Hematopoietic multipotent progenitor cell treated with erythropoietin and hydrocortisone succinate and interleukin-3 and kit ligand, for 8 days (in vitro differentiated cells): Measurements from ENCODE around the gene RGSL1.
A peak's percentile ranks its signal among the peaks of the same experiment; 100 is the strongest.

ENCODE experiments used
- DNase-seq: peaks from one replicate; pipeline ENCODE4 v3.0.0-alpha.2; 2015

The RGSL1 gene

DNA sequence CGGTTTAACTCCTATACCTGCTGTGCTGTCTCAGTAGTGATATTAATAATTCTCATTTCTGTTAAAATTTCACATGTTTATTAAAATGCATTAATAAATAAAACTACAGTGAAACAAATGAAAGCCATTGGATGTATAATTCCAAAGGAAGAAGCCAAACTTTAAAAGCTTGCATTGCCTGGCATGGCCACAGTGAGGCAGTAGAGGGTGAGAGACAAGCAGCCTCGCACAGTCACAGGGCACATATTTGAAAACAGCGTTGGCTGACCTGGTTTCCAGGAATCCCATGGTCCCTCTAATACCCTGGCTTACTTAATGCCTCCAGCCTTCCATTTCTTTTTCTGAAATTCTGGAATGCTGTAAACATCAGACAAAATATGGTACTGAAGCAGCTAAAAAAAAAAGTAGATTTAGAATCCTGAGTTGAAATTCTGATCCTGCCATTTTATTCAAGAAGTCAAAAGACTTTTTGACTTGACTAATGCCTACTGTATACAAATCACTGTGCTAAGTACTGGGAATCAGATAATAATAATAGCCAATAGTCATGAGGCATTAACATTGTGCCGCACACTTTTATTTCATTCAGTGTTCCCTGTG is 145.8 kb downstream of the RGSL1 start:
- DNase-seq = peak; percentile 81

DNA sequence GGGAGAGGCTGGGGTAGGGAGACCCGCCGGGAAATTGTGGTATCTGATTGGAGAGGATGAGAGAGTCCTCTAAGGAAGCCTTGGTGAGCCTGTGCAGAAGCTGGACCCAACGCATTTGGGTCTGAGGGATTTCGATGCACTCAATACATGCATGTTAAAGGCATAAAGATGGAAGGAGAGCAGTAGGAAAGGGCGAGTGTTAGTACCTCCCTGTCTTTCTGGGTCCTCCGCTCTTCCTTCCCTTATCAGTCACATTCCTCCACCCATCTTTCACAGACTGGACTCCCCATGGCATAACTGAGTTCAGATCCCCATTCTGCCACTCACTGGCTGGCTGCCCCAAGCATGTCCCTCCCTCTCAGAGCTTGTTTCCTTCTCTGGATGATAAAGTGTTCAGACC is 147.0 kb downstream of the RGSL1 start:
- DNase-seq = peak; percentile 41

DNA sequence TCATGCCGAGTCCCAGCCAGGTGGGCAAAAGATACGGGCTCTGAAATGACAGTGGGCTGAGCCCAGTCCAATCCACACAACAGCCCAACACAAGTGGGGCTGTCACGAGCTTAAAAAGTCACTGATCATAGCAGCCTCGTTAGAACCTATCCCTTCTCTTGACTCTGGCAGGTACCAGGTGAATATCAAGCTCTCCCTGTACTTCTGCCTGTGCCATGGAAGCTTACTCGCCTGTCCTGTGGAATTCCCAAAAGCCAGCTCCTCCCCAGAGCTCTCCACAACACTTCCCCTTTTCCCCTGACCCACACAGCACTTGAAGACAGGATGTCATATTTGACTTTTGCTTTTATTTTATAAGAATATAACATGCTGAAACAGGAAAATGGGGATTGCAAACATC is 148.3 kb downstream of the RGSL1 start:
- DNase-seq = no peak

DNA sequence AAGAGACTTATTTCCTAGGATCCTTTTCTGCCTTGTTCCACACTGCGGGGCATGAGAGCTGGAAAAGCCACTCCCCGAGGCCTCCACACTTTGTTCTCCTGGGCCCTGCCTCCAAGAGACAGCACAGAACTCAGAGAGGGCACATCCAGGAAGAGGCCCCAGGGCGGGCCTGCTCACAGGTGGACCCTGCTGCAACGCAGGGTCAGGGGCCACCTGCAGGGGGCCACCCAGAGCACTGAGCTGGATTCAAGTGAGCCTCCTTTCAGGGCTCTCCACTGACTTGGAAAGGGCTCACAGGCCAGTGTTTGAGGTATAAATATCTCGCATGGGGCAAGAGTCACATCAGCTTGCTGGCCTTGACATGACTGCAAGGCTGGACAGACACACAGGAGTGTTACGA is 149.4 kb downstream of the RGSL1 start:
- peak; percentile 40 for DNase-seq

DNA sequence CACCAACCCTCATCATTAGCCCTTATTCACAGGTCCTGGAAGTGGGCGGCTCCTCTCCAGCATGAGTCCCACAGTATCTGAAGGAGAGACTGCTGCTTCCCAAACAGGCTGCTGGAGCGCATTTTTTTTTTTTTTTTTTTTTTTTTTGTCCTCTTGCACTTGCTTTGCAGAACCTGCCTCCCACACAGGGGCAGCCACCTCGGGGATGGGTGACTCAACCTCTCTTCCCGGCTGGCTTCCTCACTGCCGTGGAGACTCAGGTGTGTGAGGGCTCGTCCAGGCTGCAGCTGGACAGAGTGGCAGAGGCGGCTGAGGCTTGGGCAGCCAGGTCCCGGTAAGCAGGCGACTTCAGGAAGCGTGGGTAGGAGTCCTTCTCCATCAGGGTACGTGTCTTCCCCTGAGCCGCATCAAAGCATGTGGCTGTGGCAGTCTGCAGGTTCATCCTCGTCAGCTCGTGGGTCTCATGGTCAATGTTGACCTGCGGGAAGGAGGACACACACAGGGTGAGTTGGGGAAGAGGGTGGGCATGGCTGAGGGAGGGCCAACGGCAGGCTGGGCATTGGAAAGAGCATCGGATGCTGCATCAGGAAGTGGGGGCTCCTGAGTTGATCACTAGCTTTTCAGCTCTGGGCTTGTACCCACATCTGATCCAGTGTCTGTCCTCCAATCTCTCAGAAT is 150.2 kb downstream of the RGSL1 start:
- DNase-seq = no peak

DNA sequence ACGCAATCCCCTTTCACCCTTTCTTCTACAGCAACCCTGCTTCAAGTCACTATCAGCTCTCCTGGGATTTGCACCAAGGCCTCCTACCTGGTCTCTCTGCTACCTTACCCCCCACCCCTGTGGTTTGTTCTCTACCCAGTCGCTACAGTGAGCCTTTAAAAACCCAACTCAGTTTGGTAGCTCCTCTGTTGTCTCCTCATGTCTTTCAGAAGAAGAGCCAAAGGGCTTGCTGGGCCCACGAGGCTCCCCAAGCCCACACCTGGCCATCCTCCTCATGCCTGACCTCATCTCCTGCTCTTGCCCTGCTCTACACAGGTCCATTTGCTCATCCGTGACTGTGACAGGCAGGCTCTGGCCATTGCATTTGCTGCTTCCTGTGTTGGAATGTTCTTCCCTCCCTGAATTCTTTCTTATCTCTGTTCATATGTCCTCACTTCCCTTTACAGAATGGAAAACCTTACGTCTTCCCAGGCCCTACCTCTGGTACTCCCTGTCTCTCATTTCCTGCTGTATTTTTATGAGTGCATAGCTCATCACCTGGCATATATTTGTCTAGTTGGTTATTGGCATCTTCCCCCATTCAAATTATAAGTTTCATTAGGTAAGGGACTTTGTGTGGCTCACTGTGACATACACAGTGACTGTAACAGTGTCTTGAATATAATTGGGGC is 150.9 kb downstream of the RGSL1 start:
- no peak for DNase-seq

DNA sequence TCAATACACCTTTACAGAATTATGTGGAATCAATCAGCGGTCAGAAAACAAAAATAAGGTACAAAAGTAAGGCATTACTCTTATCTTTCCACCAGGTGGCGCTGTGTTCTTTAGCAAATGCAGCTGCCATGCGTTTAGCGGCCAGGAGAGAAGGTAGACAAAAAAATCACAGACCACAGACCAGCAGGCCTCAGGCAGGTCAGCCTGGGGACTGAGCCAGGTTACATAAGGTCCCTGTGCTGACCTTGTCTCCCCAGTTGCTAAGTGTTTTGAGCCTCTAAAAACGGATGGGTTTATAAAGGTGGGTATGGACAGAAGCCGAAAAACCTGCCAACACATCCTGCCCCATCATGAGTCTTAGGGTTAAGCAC is 151.5 kb downstream of the RGSL1 start:
- peak; percentile 88 for DNase-seq

DNA sequence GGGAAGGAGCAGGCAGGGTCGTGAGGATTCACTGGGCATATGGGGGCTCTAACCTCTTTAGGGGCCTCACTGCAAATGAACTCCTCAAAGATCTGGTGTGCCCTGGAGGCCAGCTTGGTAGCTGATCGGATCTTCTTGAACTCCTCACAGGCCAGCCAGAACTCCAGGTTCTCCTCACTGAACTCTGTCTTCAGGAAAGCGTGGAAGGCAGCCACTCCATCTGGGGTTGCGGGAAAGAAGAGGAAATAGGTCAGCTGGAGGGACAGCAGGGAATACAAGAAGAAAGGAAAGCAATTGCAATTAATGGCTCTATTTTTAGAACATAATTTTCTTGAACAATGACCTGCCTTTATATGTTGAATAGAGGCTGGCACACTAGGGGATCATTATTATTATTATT is 152.0 kb downstream of the RGSL1 start:
- no peak for DNase-seq

DNA sequence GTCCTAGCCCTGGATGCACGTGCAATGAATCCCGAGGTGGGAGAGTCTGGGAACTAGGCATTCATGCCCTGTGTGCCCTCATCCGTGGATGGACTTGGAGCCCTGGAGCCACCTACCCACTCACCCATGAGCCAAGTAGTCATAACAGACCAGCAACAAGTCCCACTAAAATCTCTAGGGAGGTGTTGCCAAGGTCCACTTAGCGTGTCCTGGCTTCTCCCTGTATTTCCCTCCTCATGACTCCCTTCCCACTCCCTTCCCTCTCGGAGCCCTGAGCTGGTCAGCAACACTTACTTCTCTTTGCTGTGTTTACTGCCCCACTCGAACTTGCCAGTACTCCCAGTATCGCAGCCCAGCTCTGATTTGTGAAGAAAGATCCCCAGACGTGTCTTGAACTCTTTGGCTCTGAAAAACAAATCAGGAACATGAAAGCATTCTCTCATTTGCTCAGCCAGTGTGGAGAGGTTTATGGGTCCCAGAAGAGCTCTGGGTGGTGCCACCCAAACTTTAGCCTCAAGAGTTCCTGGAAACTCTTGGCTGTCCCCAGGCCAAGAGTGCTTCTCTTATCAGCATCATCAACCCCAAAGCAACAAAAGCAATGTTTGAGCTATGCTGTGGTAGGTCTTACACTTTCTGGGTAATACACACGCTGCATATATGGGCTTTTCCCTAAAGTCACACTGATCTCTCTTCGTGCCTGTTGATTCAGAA is 153.1 kb downstream of the RGSL1 start:
- peak; percentile 81 for DNase-seq

DNA sequence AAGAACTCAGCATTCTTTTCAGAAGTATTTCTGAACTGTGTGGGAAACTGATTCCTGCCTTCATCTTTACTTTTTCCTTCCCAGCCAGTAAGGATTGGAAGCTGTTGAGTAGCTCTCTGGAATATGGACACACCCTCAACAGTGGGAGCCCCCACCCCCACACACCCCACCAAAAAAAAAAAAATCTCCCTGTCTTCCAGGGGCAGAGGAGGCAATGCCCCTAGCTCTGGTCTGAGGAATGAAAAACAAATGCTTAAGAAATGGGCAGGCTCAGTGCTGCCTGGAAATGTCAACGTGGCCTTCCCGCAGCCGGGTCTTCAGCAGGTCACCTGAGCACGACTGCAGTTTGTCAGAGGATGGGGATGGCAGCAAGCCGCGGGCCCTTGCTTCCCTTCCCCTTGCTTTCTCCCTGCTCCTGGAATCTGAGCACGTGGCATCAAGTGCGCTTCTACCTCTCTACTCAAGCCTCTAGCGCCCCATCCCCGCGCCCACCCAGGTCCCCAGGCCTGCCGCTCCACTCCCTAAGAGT is 153.8 kb downstream of the RGSL1 start:
- no peak for DNase-seq

DNA sequence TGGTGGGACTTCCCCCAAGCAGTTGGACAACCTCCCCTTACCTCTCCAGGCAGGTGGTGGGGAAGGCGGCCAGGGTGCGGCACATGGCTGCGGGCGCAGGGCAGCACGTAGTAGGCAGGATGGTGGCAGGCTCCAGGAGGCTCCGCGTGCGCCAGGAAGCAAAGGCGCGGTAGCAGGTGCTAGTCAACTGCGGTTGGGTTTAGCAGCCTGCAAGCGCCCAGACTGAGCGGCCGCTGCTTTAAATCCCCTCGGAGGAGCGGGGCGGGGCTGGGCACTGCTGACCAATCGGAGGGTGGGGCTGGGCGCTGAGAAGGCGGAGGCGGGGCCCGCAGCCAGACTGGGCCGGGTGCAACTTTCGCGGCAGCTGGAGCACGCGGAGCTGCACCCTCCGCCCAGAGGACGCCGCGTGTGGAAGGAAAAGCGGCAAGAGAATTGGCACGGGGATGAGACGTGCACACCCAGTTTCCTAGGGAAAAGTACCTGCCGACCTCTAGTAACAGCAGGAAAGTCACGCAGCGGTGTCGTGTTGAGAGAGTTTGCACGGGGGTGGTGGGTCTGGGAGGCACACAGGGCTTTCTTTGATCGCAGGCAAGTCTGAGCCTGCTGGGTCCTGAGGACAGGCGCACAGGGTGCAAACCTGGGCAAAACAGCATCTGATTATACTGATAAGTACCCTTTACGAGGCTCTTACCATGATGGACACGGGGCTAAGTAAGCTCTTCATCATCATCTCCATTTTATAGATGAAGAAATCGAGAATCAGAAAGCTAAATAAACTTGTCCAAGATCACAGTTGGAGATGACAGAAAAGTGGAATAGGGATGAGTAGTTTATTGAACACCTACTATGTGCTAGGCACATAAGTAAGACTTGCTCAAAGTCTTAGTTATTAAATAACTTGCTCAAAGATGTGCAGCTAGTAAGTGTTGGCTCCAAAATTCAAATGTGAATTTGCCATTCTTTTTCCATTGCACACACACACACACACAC is 154.5 kb downstream of the RGSL1 start, which contains the start of gene RGS16:
Gene RGS16 (minus strand): TSS at position 215 of the 990 bp plus-strand sequence. CDS start 130 bp downstream, at position 85.
- DNase-seq = peak; percentile 91

DNA sequence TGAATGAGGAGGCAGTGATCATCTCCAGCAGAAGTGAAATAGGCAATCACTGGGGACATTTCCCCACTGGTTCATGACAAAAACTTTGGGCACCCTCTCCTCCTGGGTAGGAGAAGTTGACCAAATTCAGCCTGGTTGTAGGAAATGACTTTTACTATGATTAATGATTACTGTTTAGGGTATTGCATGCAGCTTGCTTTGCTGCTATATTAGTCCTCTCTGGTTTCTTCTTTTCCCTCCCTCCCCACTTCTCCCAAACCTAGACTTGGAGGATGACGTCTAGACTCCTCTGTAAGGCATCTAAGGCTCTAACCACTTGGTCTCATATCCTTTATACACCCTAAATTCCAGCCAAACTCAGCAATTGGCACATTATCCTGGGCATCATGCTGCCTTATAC is 157.6 kb downstream of the RGSL1 start:
- no peak for DNase-seq

DNA sequence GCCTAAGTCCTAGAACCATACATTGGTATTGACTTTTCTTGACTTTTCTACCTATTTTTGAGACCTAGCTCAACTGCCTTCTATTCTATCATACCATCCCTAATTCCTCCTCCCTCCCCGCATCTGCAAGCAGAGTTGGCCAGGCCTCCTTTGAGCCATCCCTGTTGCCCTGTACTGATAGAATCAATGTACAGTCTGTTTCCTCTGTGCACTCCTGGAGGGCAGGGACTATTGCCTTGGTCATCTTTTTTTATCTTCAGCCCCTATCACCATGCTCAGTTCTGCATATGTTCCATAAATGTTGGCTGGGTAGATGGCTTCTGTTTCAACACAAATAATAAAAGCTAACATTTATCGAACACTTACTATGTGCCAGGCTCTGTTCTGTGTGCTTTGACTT is 158.3 kb downstream of the RGSL1 start:
- DNase-seq = no peak

DNA sequence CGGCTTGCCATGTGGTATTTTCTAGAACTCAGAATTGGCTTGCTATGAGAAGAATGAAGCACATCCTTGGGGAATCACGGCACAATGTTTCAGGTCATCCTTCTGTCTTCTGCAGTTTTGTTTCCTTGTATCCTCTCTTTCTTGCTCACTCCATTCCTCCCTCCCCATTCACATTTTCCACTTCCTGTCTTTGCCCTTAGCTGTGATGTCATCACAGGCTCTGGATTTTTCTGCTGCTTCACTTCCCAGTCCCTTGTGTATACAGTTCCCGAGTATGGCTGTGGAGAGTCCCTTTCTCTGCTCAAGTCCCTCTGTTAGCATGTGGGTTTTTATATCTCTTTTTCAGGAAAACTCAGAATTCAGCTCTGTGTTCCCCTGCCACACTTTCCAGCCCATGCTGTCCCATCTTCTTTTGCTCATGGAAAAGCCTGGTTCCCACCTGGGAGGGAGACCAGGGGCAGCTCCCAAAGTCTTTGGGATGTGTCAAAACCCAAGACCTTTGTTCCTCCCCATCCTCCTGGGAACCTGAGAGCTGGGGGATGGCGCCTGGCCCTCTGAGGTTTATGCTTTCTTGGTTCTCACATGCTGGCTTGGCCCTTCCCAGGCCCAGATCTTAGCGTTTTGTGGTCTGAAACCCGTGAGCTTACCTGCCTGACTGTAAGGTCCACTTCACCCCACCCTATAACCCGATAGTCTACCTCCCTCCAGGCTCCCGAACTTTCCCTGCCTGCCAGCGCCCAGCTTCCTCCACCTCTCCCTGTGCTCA is 159.1 kb downstream of the RGSL1 start:
- DNase-seq = no peak
